HG03108 (cell line): ENCODE results near the gene MED12.

Experiments used
- ATAC-seq: cut with Tn5 transposase; IDR thresholded peaks from one replicate; pipeline ENCODE4 v1.9.1; 2021; ENCODE audit warnings: moderate library complexity; ENCODE audit not compliant: unreplicated experiment

Gene MED12

DNA sequence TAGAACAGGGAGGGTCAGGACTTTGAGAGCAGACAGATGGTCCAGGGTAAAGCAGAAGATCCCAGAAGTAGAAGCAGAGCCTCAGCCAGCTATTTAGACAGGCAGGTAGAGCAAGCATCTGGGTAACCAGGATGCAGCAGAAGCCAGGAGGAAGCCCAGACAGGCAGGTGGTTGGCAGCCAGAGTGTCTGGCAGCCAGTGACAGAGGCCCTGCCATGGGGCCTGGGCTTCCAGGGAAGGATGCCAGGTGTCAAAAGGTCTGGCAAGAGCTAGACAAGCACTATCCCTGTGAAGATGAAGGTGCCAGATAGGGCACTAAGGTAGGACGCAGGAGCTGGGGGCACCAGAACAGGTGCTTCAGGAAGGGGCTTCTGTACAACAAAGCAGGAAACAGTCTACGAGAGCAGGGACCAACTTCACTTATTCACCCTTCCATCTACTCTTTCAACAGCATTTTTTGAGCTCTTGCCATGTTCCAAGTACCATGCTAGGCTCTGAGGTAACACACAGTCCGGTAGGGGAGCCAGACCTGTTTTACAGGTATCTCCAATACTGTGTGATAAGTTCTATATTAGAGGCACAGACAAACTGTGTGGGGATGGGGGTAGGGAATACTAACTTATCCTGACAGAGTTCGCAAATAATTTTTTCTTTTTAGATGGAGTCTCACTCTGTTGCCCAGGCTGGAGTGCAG lies 66.6 kb downstream of the MED12 start:
- ATAC-seq = no peak

- ATAC-seq = no peak
Observed at GRCh38 chrX:71191248-71191647, 72.9 kb downstream of the MED12 start.
